Measurements from ENCODE around the gene VTI1B.

Gene VTI1B

GRCh38 chr14:67679006-67679405 is 4.6 kb upstream of the VTI1B start:
- no peak for DNase-seq (ENCODE audit: low read depth, low spot score)

GRCh38 chr14:67675219-67675582 is 769 bp upstream of the VTI1B start:
- DNase-seq (ENCODE audit: low read depth, low spot score) = no peak

GRCh38 chr14:67674139-67674479 is 323 bp downstream of the VTI1B start:
- no peak for DNase-seq (ENCODE audit: low read depth, low spot score)

- no peak for DNase-seq (ENCODE audit: low read depth, low spot score)
Measured at GRCh38 chr14:67673451-67673850, 981 bp downstream of the VTI1B start.

- no peak for DNase-seq (ENCODE audit: low read depth, low spot score)
Measured at GRCh38 chr14:67668559-67668958, 5.9 kb downstream of the VTI1B start.

- peak; percentile 20 for DNase-seq (ENCODE audit: low read depth, low spot score)
Measured at GRCh38 chr14:67666750-67667449, 7.5 kb downstream of the VTI1B start.

- no peak for DNase-seq (ENCODE audit: low read depth, low spot score)
Measured at GRCh38 chr14:67665868-67666267, 8.6 kb downstream of the VTI1B start.

- no peak for DNase-seq (ENCODE audit: low read depth, low spot score)
Measured at GRCh38 chr14:67663633-67664032, 10.8 kb downstream of the VTI1B start.

- DNase-seq (ENCODE audit: low read depth, low spot score) = no peak
Measured at GRCh38 chr14:67653651-67654280, 20.7 kb downstream of the VTI1B start.

GRCh38 chr14:67652189-67652588 is 22.2 kb downstream of the VTI1B start:
- no peak for DNase-seq (ENCODE audit: low read depth, low spot score)

GRCh38 chr14:67650694-67651093 is 23.7 kb downstream of the VTI1B start:
- DNase-seq (ENCODE audit: low read depth, low spot score) = no peak

GRCh38 chr14:67650151-67650550 is 24.3 kb downstream of the VTI1B start:
- DNase-seq (ENCODE audit: low read depth, low spot score) = no peak

GRCh38 chr14:67646131-67646530 is 28.3 kb downstream of the VTI1B start:
- DNase-seq (ENCODE audit: low read depth, low spot score) = no peak

- DNase-seq (ENCODE audit: low read depth, low spot score) = no peak
Measured at GRCh38 chr14:67645414-67645813, 29.0 kb downstream of the VTI1B start.

- DNase-seq (ENCODE audit: low read depth, low spot score) = no peak
Measured at GRCh38 chr14:67644428-67644827, 30.0 kb downstream of the VTI1B start.

GRCh38 chr14:67643713-67644112 is 30.7 kb downstream of the VTI1B start:
- no peak for DNase-seq (ENCODE audit: low read depth, low spot score)

- DNase-seq (ENCODE audit: low read depth, low spot score) = no peak
Measured at GRCh38 chr14:67641902-67642749, 32.3 kb downstream of the VTI1B start.

- no peak for DNase-seq (ENCODE audit: low read depth, low spot score)
Measured at GRCh38 chr14:67641480-67641879, 33.0 kb downstream of the VTI1B start.

GRCh38 chr14:67638642-67639041 is 35.8 kb downstream of the VTI1B start:
- no peak for DNase-seq (ENCODE audit: low read depth, low spot score)

- no peak for DNase-seq (ENCODE audit: low read depth, low spot score)
Measured at GRCh38 chr14:67636361-67636919, 38.0 kb downstream of the VTI1B start.

GRCh38 chr14:67633451-67634147 is 40.8 kb downstream of the VTI1B start:
- DNase-seq (ENCODE audit: low read depth, low spot score) = no peak

- DNase-seq (ENCODE audit: low read depth, low spot score) = no peak
Measured at GRCh38 chr14:67630938-67631337, 43.5 kb downstream of the VTI1B start.
